Measurements from ENCODE around the gene RAD23B.

RAD23B gene

GRCh38 chr9:107375001-107375400, 91.9 kb downstream of the RAD23B start:
- no peak for DNase-seq (ENCODE audit: low read depth, low spot score)

GRCh38 chr9:107375651-107376369, 92.7 kb downstream of the RAD23B start:
- DNase-seq (ENCODE audit: low read depth, low spot score) = no peak

GRCh38 chr9:107378006-107378405, 94.9 kb downstream of the RAD23B start:
- no peak for DNase-seq (ENCODE audit: low read depth, low spot score)

Data from astrocyte of the hippocampus (primary cell).